Activated CD4-positive, alpha-beta T cell treated with anti-CD3 and anti-CD28 coated beads for 1 hour (primary cell): Measurements from ENCODE around the gene DAPK1.

Experiments used
- DNase-seq: peaks from one replicate; pipeline ENCODE4 v3.0.0-alpha.2; 2020

The DAPK1 gene

GRCh38 chr9:87597710-87598443 lies 100.2 kb downstream of the DAPK1 start:
- no peak for DNase-seq

GRCh38 chr9:87599901-87600610 lies 102.4 kb downstream of the DAPK1 start:
- no peak for DNase-seq

GRCh38 chr9:87601176-87601575 lies 103.5 kb downstream of the DAPK1 start:
- no peak for DNase-seq

- DNase-seq, result no peak
Measured at GRCh38 chr9:87601595-87601994, 103.9 kb downstream of the DAPK1 start.

- DNase-seq, result no peak
Measured at GRCh38 chr9:87602933-87603643, 105.4 kb downstream of the DAPK1 start.

GRCh38 chr9:87603854-87604490 lies 106.3 kb downstream of the DAPK1 start:
- DNase-seq, result no peak

- DNase-seq, result no peak
Measured at GRCh38 chr9:87604886-87605588, 107.4 kb downstream of the DAPK1 start.

GRCh38 chr9:87605676-87606075 lies 108.0 kb downstream of the DAPK1 start:
- no peak for DNase-seq

GRCh38 chr9:87606841-87607521 lies 109.3 kb downstream of the DAPK1 start:
- no peak for DNase-seq

- DNase-seq, result no peak
Measured at GRCh38 chr9:87607859-87608258, 110.2 kb downstream of the DAPK1 start.

- no peak for DNase-seq
Measured at GRCh38 chr9:87609002-87609401, 111.3 kb downstream of the DAPK1 start.

- DNase-seq, result no peak
Measured at GRCh38 chr9:87609486-87609885, 111.8 kb downstream of the DAPK1 start.

- no peak for DNase-seq
Measured at GRCh38 chr9:87610200-87611155, 112.8 kb downstream of the DAPK1 start.

- no peak for DNase-seq
Measured at GRCh38 chr9:87611776-87612175, 114.1 kb downstream of the DAPK1 start.

- DNase-seq, result no peak
Measured at GRCh38 chr9:87612536-87612935, 114.9 kb downstream of the DAPK1 start.

- no peak for DNase-seq
Measured at GRCh38 chr9:87613265-87614111, 115.8 kb downstream of the DAPK1 start.

- DNase-seq, result no peak
Measured at GRCh38 chr9:87614397-87614796, 116.7 kb downstream of the DAPK1 start.

GRCh38 chr9:87615136-87615535 lies 117.5 kb downstream of the DAPK1 start:
- no peak for DNase-seq

- DNase-seq, result no peak
Measured at GRCh38 chr9:87615547-87616148, 118.0 kb downstream of the DAPK1 start.
